Heart right ventricle (tissue), 16 donors: ENCODE data around the gene DCT. TPM values are rescaled to one million over a fixed set of nuclear protein-coding genes. Genes with fewer than 3 reads are reported as not detected.

Experiments
- ATAC-seq, 8 donors: fragments of 200-7000 bp; cut with Tn5 transposase; one replicate each; pipeline ENCODE4 v1.9.1; 2020; ENCODE audit warnings: mild to moderate bottlenecking in 8 of 8, moderate library complexity in 8 of 8, moderate number of reproducible peaks in 1 of 8
- DNase-seq, 2 donors: peaks; one replicate each; pipeline ENCODE4 v3.0.0-alpha.2; 2020
- H3K27ac ChIP-seq, 10 donors: fragments of 200-600 bp; sonication (generic) in 2 of 10; one replicate each; pipeline versions ENCODE4 v1.5.0 to v1.8.0; 2020 to 2022; ENCODE audit warnings: mild to moderate bottlenecking in 3 of 10
- H3K27me3 ChIP-seq, 7 donors: fragments of 200-600 bp; one replicate each; pipeline ENCODE4 v1.8.0; 2021 to 2022; ENCODE audit warnings: mild to moderate bottlenecking in 2 of 7
- H3K36me3 ChIP-seq, 9 donors: fragments of 200-600 bp; sonication (generic) in 1 of 9; one replicate each; pipeline versions ENCODE4 v1.5.0 to v1.8.0; 2020 to 2022; ENCODE audit warnings: mild to moderate bottlenecking in 2 of 9
- H3K4me1 ChIP-seq, 9 donors: fragments of 200-600 bp; sonication (generic) in 1 of 9; one replicate each; pipeline versions ENCODE4 v1.5.0 to v1.8.0; 2020 to 2022; ENCODE audit warnings: mild to moderate bottlenecking in 4 of 9
- H3K4me3 ChIP-seq, 10 donors: fragments of 200-600 bp; sonication (generic) in 2 of 10; one replicate each; pipeline versions ENCODE4 v1.5.0 to v1.8.0; 2020 to 2022; ENCODE audit warnings: mild to moderate bottlenecking in 7 of 10, moderate library complexity in 2 of 10
- H3K9me3 ChIP-seq, 11 donors: fragments of 200-600 bp in 10 of 11; sonication (generic) in 2 of 11; one replicate each; pipeline versions ENCODE4 v1.5.0 to v1.8.0; 2013 to 2022; ENCODE audit warnings: mild to moderate bottlenecking in 2 of 11, control low read depth in 1 of 11, moderate library complexity in 1 of 11
- WGBS, 2 donors: extraction: QIAGEN DNeasy Blood & Tissue Kit; methylation state at CpG; one replicate each; pipeline ENCODE4 v1.1.7; 2013; ENCODE audit warnings: inconsistent platforms in 1 of 2; 5-methylcytosine and 5-hydroxymethylcytosine counted together
- intact Hi-C, 10 donors: fragments of 100-400 bp; cut with DNase I; formaldehyde crosslinking; loops; one replicate each; pipeline versions ENCODE4 v1.11.1 to v1.14.2; 2022
- polyA plus RNA-seq, 2 donors: library from polyadenylated mRNA; stranded (reverse); fragments of 200-250 nt; gene quantifications; one replicate each; pipeline ENCODE4 v1.2.3, GENCODE V29; 2013
- total RNA-seq, 10 donors: library from RNA; stranded (reverse); fragmentation: NEBNext Ultra II Directional in 3 of 10; extraction: Animal tissue kit (Norgen Biotek cat#: 25700) in 3 of 10; gene quantifications; one replicate each; pipeline versions ENCODE4 v1.2.1 to v1.2.4, GENCODE V29; 2021 to 2023
- TF ChIP-seq, protein P1 (sequence below), 9 donors: fragments of 200-600 bp; sonication (generic) in 2 of 9; IDR thresholded peaks; one replicate each; pipeline versions ENCODE4 v1.5.0 to v1.8.0; 2021 to 2022; ENCODE audit warnings: antibody characterized with exemption in 9 of 9, mild to moderate bottlenecking in 5 of 9, moderate library complexity in 1 of 9
- donor health status: Arrhythmogenic right ventricular cardiomyopathy.
- donor health status: ischemic (EF 13 %, LVEDD 7.1; RV severe dilation, severe dysfunction).
- donor health status: healthy with polysubstance abuse.
- donor health status: DM: no; HTN: yes; CAD: no.
- donor health status: DM: no; HTN: no; CAD: no.
- donor health status: ischemic (EF 25% LVEDD 6.9; RV normal size, moderate dysfunction).
- donor health status: ischemic (EF 25% LVEDD 5.7; RV mildly dilated, moderate dysfunction).
- donor health status: healthy.
- donor health status: DM: yes; HTN: yes; CAD: no.
- donor health status: Ischemic cardiomyopathy.
- donor health status: ischemic (EF 35%, LVEDD 5.7; RV mildly dilated, moderate dysfunction).
- donor health status: nonischemic (EF 11% LVEDD 7.7; RV severe dilation, severe dysfunction).
- donor health status: DM: yes; HTN: yes; CAD: no.
- donor health status: PGD.
- donor health status: ischemic (EF 29% LVEDD 5.4; RV normal size, mild dysfunction).
- donor health status: nonischemic (EF 23%, LVEDD 6.1; RV moderate dilation, normal function).

DCT gene
- total and polyA plus RNA-seq, 12 donors, result 0.01 to 0.47 (median 0.25) TPM; not detected in 1

DNA sequence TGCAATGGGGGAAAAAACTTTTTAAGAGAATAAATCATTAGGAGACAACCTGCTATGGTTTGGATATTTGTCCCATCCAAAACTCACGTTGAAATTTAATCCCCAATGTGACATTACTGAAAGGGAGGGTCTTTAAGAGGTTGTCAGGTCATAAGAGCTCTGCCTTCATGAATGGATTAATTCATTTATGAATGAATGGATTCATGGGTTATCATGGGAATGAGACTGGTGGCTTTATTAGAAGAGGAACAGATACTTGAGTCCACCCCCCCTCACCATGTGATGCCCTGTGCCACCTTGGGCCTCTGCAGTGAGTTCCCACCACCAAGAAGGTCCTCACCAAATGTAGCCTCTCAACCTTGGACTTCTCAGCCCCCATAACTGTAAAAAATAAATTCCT is 37.0 kb upstream of the DCT start:
- TF ChIP-seq, protein P1, sequence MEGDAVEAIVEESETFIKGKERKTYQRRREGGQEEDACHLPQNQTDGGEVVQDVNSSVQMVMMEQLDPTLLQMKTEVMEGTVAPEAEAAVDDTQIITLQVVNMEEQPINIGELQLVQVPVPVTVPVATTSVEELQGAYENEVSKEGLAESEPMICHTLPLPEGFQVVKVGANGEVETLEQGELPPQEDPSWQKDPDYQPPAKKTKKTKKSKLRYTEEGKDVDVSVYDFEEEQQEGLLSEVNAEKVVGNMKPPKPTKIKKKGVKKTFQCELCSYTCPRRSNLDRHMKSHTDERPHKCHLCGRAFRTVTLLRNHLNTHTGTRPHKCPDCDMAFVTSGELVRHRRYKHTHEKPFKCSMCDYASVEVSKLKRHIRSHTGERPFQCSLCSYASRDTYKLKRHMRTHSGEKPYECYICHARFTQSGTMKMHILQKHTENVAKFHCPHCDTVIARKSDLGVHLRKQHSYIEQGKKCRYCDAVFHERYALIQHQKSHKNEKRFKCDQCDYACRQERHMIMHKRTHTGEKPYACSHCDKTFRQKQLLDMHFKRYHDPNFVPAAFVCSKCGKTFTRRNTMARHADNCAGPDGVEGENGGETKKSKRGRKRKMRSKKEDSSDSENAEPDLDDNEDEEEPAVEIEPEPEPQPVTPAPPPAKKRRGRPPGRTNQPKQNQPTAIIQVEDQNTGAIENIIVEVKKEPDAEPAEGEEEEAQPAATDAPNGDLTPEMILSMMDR (IDR thresholded peaks at IDR 0.05), result no peak
- 53 to 66% methylated on average over 1 of the region's 1 CpG for WGBS, 2 donors
- no peak overlapping the region for H3K27ac ChIP-seq
- peaks cover 0 to 8% (median 0%) of the 10 kb centered on the region in 11 donors for H3K9me3 ChIP-seq
- intact Hi-C loops, result no loop called here
- no peak overlapping the region for H3K4me3 ChIP-seq
- H3K27me3 ChIP-seq, result no peaks in the 10 kb centered on the region
- H3K36me3 ChIP-seq, result no peaks in the 10 kb centered on the region
- ATAC-seq (no peak), DNase-seq (no peak)
- H3K4me1 ChIP-seq, result no peaks in the 10 kb centered on the region

DNA sequence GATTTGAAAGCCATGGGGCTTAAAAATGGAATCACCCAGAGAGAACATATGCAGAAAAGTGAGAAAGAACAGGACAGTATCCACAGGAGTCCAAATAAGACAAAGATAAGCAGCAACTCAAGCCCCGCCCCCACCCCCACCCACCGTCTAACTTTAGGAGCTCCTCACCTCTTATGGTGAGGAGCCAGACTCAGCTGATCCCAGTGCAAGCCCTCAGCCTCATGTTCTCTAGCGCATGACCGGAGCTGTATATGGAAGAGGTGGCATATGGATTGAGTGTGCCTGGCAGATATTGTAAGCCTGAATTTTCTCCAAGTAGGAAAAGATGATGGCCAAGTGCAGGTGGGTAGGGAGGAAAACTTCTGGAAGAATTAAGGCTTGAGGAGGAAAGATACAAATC is 36.4 kb upstream of the DCT start:
- TF ChIP-seq, protein P1 (IDR thresholded peaks at IDR 0.05), result no peak
- H3K27ac ChIP-seq, result no peak overlapping the region
- no peak for DNase-seq
- intact Hi-C loops, result no loop called here
- no peak overlapping the region for H3K4me3 ChIP-seq
- no peaks in the 10 kb centered on the region for H3K27me3 ChIP-seq
- no peaks in the 10 kb centered on the region for H3K36me3 ChIP-seq
- H3K4me1 ChIP-seq, result no peaks in the 10 kb centered on the region
- H3K9me3 ChIP-seq, result peaks cover 0 to 8% (median 0%) of the 10 kb centered on the region in 11 donors
- no peak for ATAC-seq
- 76% methylated on average over 4 of the region's 4 CpGs for WGBS, 2 donors

DNA sequence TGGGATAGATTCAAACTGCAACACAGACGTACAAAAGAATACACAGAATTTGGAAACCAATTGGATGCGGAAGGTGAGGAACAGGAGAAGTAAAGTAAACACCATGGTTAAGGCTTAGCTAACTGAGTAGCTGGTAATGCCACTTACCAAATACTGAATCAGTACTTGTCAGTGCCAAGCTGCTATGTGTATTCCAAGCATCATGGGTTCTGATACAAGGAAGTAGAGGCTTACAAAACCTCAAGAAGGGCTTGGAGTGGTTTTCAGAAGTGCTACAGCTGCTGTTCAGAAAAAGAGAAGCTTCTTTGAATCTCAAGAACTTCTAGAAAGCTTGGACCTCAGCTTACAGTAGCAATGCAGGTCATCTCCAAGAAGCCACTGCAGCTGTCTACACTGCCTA is 35.9 kb upstream of the DCT start:
- no peak overlapping the region for H3K4me3 ChIP-seq
- ATAC-seq, result no peak
- no peaks in the 10 kb centered on the region for H3K36me3 ChIP-seq
- DNase-seq, result no peak
- WGBS, 2 donors, result 93 to 95% methylated on average over 2 of the region's 2 CpGs
- H3K27me3 ChIP-seq, result no peaks in the 10 kb centered on the region
- no peak overlapping the region for H3K27ac ChIP-seq
- TF ChIP-seq, protein P1 (IDR thresholded peaks at IDR 0.05), result no peak
- intact Hi-C loops, result no loop called here
- peaks cover 0 to 8% (median 0%) of the 10 kb centered on the region in 11 donors for H3K9me3 ChIP-seq
- no peaks in the 10 kb centered on the region for H3K4me1 ChIP-seq

DNA sequence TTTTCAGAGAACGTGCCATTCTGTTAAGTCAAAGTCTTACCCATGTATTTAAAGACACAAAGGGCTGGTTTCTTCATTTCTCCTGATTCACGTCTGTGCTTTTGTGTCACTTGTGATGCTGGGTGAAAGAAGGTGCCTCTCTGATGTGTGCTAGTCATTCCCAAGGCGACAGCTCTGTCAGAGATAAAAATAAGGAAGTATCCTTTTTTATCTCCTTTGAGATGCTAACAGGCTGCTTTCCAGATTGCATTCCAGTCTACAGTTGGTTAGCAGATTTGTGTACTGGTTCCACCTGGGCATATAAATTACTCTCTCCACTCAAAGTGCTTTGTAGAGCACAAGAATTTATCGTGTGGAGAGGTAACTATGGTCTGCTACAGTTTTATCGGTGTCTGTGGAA is 33.5 kb upstream of the DCT start:
- Histone ChIP-seq H3K27ac (no peak overlapping the region), H3K4me3 (no peak overlapping the region), H3K36me3 (no peaks in the 10 kb centered on the region), H3K4me1 (no peaks in the 10 kb centered on the region), H3K27me3 (no peaks in the 10 kb centered on the region), H3K9me3 (peaks cover 0 to 8% (median 0%) of the 10 kb centered on the region in 11 donors)
- ATAC-seq (no peak), DNase-seq (no peak)
- intact Hi-C loops, result no loop called here
- 54 to 60% methylated on average over 5 of the region's 5 CpGs for WGBS, 2 donors
- TF ChIP-seq, protein P1 (IDR thresholded peaks at IDR 0.05), result no peak
